Adrenal gland (tissue), 5 donors: ENCODE data around the gene SCN1B.

ENCODE experiments used
- CTCF ChIP-seq, 6 experiments: fragments of 450-650 bp in 4 of 6; fragments of 200-600 bp in 2 of 6; sonication (generic) in 1 of 6; IDR thresholded peaks; 1 replicate in 5 of 6; 2 replicates in 1 of 6; pipeline versions ENCODE4 v1.5.1 to v1.8.0; 2016 to 2021; ENCODE audit warnings: antibody characterized with exemption in 6 of 6, mild to moderate bottlenecking in 2 of 6, moderate library complexity in 1 of 6
- POLR2A ChIP-seq, 2 donors: fragments of 450-650 bp; IDR thresholded peaks; one replicate each; pipeline ENCODE4 v1.6.1; 2017; ENCODE audit warnings: antibody characterized with exemption in 2 of 2, mild to moderate bottlenecking in 2 of 2, moderate library complexity in 1 of 2
- donor health status: DM: no; HTN: no; CAD: no.

- TF ChIP-seq POLR2A (IDR thresholded peaks at IDR 0.05), result no peak
- no peak for TF ChIP-seq CTCF (IDR thresholded peaks at IDR 0.05)
These were observed 43.2 kb downstream of the SCN1B start for GRCh38 chr19:35073516-35073915.
